HEK293 (cell line): ENCODE measurements around the gene PTCRA.

Experiments used
- CTCF ChIA-PET: fragments of 350-600 bp; formaldehyde crosslinking; extraction: SDS; loops from one replicate; lab custom pipeline; 2021; ENCODE audit warnings: antibody characterized with exemption; lab: Yijun Ruan, JAX
- POLR2A ChIA-PET: fragments of 300-600 bp; formaldehyde crosslinking; extraction: SDS; loops from one replicate; lab custom pipeline; 2020; ENCODE audit warnings: antibody characterized with exemption, inconsistent platforms; lab: Yijun Ruan, JAX
- H3K27ac ChIP-seq: fragments of 200-500 bp; sonication (Bioruptor generic); 2 replicates; pipeline ENCODE4 v1.5.1; 2014; ENCODE audit warnings: low read depth, low read length, control low read depth, inconsistent platforms; ENCODE audit errors: extremely low read depth
- H3K36me3 ChIP-seq, 2 experiments: fragments of 200-500 bp in 1 of 2; sonication (Bioruptor generic) in 1 of 2; 1 replicate in 1 of 2; 2 replicates in 1 of 2; pipeline ENCODE4 v1.5.1; 2014 to 2017; ENCODE audit warnings: inconsistent platforms in 2 of 2, low read length in 2 of 2; ENCODE audit not compliant: control insufficient read depth in 2 of 2, insufficient read depth in 1 of 2
- H3K4me1 ChIP-seq: fragments of 200-500 bp; sonication (Bioruptor generic); 2 replicates; pipeline ENCODE4 v1.5.1; 2014; ENCODE audit warnings: mild to moderate bottlenecking, low read length, inconsistent platforms; ENCODE audit not compliant: control insufficient read depth, insufficient read depth
- H3K4me3 ChIP-seq: 2 replicates; pipeline ENCODE4 v1.5.1; 2011; ENCODE audit warnings: low read depth, mild to moderate bottlenecking, control low read depth, low read length, moderate library complexity
- H3K9me3 ChIP-seq: fragments of 200-500 bp; sonication (Bioruptor generic); 2 replicates; pipeline ENCODE4 v1.5.1; 2014; ENCODE audit warnings: low read depth, low read length, inconsistent platforms; ENCODE audit not compliant: control insufficient read depth, insufficient read depth
- GLI4 ChIP-seq: fragments of 450-650 bp; formaldehyde crosslinking; IDR thresholded peaks from 2 replicates; pipeline ENCODE4 v1.5.1; 2016; ENCODE audit warnings: missing biosample characterization, missing genetic modification characterization
- GLIS1 ChIP-seq: fragments of 450-650 bp; formaldehyde crosslinking; IDR thresholded peaks from 2 replicates; pipeline ENCODE4 v1.5.1; 2016; ENCODE audit warnings: missing biosample characterization, missing genetic modification characterization
- KLF16 ChIP-seq: fragments of 450-650 bp; formaldehyde crosslinking; IDR thresholded peaks from 2 replicates; pipeline ENCODE4 v1.5.1; 2017; ENCODE audit warnings: missing biosample characterization, missing genetic modification characterization
- KLF17 ChIP-seq: fragments of 450-650 bp; formaldehyde crosslinking; IDR thresholded peaks from 2 replicates; pipeline ENCODE4 v1.5.1; 2016; ENCODE audit warnings: missing biosample characterization, missing genetic modification characterization
- MYNN ChIP-seq: fragments of 450-650 bp; formaldehyde crosslinking; IDR thresholded peaks from 2 replicates; pipeline ENCODE4 v1.5.1; 2016; ENCODE audit warnings: missing biosample characterization, missing genetic modification characterization, borderline replicate concordance
- SETDB1 ChIP-seq: IDR thresholded peaks from one replicate; pipeline ENCODE4 v1.6.1; 2017; ENCODE audit warnings: mild to moderate bottlenecking, low read length, moderate library complexity, mixed read lengths; ENCODE audit not compliant: insufficient read length
- ZBTB11 ChIP-seq: fragments of 450-650 bp; formaldehyde crosslinking; conservative IDR thresholded peaks from 2 replicates; pipeline ENCODE4 v1.5.1; 2016; ENCODE audit warnings: low read depth, missing biosample characterization, missing genetic modification characterization
- ZBTB21 ChIP-seq: fragments of 450-650 bp; formaldehyde crosslinking; IDR thresholded peaks from 2 replicates; pipeline ENCODE4 v1.5.1; 2017; ENCODE audit warnings: missing biosample characterization, missing genetic modification characterization
- ZBTB48 ChIP-seq: fragments of 450-650 bp; formaldehyde crosslinking; IDR thresholded peaks from 2 replicates; pipeline ENCODE4 v1.5.1; 2016; ENCODE audit warnings: missing biosample characterization, missing genetic modification characterization
- ZNF133 ChIP-seq: fragments of 450-650 bp; formaldehyde crosslinking; IDR thresholded peaks from 2 replicates; pipeline ENCODE4 v1.5.1; 2016; ENCODE audit warnings: missing biosample characterization, missing genetic modification characterization
- ZNF157 ChIP-seq: fragments of 450-650 bp; formaldehyde crosslinking; IDR thresholded peaks from 2 replicates; pipeline ENCODE4 v1.5.1; 2016; ENCODE audit warnings: missing biosample characterization, missing genetic modification characterization
- ZNF18 ChIP-seq: fragments of 450-650 bp; formaldehyde crosslinking; IDR thresholded peaks from 2 replicates; pipeline ENCODE4 v1.5.1; 2016; ENCODE audit warnings: missing biosample characterization, missing genetic modification characterization
- ZNF24 ChIP-seq: fragments of 450-650 bp; formaldehyde crosslinking; IDR thresholded peaks from 2 replicates; pipeline ENCODE4 v1.5.1; 2016; ENCODE audit warnings: missing biosample characterization, missing genetic modification characterization
- ZNF266 ChIP-seq: fragments of 450-650 bp; formaldehyde crosslinking; IDR thresholded peaks from 2 replicates; pipeline ENCODE4 v1.5.1; 2016; ENCODE audit warnings: missing biosample characterization, missing genetic modification characterization, low read depth
- ZNF280C ChIP-seq: fragments of 450-650 bp; formaldehyde crosslinking; IDR thresholded peaks from 2 replicates; pipeline ENCODE4 v1.5.1; 2016; ENCODE audit warnings: missing biosample characterization, missing genetic modification characterization
- ZNF302 ChIP-seq: fragments of 450-650 bp; formaldehyde crosslinking; IDR thresholded peaks from 2 replicates; pipeline ENCODE4 v1.5.1; 2016; ENCODE audit warnings: missing biosample characterization, missing genetic modification characterization, low read depth
- ZNF404 ChIP-seq: fragments of 450-650 bp; formaldehyde crosslinking; IDR thresholded peaks from 2 replicates; pipeline ENCODE4 v1.5.1; 2017; ENCODE audit warnings: missing biosample characterization, missing genetic modification characterization
- ZNF473 ChIP-seq: fragments of 450-650 bp; formaldehyde crosslinking; IDR thresholded peaks from 2 replicates; pipeline ENCODE4 v1.5.1; 2017; ENCODE audit warnings: missing biosample characterization, missing genetic modification characterization
- ZNF488 ChIP-seq: fragments of 450-650 bp; formaldehyde crosslinking; IDR thresholded peaks from 2 replicates; pipeline ENCODE4 v1.5.1; 2016; ENCODE audit warnings: missing biosample characterization, missing genetic modification characterization
- ZNF510 ChIP-seq: fragments of 450-650 bp; formaldehyde crosslinking; IDR thresholded peaks from 2 replicates; pipeline ENCODE4 v1.5.1; 2018; ENCODE audit warnings: mild to moderate bottlenecking, missing genetic modification characterization, missing biosample characterization; ENCODE audit not compliant: insufficient replicate concordance
- ZNF610 ChIP-seq: fragments of 450-650 bp; formaldehyde crosslinking; IDR thresholded peaks from 2 replicates; pipeline ENCODE4 v1.5.1; 2016; ENCODE audit warnings: missing biosample characterization, missing genetic modification characterization, borderline replicate concordance
- ZNF704 ChIP-seq: fragments of 450-650 bp; formaldehyde crosslinking; IDR thresholded peaks from 2 replicates; pipeline ENCODE4 v1.5.1; 2016; ENCODE audit warnings: missing biosample characterization, missing genetic modification characterization
- ZNF768 ChIP-seq: fragments of 450-650 bp; formaldehyde crosslinking; IDR thresholded peaks from 2 replicates; pipeline ENCODE4 v1.5.1; 2018; ENCODE audit warnings: missing biosample characterization, mild to moderate bottlenecking, missing genetic modification characterization

PTCRA gene

GRCh38 chr6:42966571-42966970 is 50.7 kb downstream of the PTCRA start:
- no peak overlapping the region for H3K4me3 ChIP-seq
- peaks cover 0 to 55% of the 10 kb centered on the region in 2 experiments; a peak in 2 of 3 replicates for H3K36me3 ChIP-seq
- ChIA-PET CTCF (interaction anchor here (1.5 kb wide), 1 partner anchor 177 kb away, joined by 4 read pairs; no protein-coding TSS in a partner anchor), POLR2A (interaction anchor here (0.6 to 2.8 kb wide), 5 partner anchors 9 to 37 kb away, joined by 3 to 11 read pairs (median 8); partner anchors contain the start of genes CNPY3, PEX6 and PPP2R5D)
- TF ChIP-seq ZNF157 (tag by site-specific recombination) (no peak), ZNF266 (tag by site-specific recombination) (no peak), ZBTB48 (tag by site-specific recombination) (0 out of 2 replicates have a peak, but pooled peaks have one; percentile 36), ZNF488 (tag by site-specific recombination) (no peak), ZNF510 (tag by site-specific recombination) (no peak), ZNF404 (no peak)
- no peaks in the 10 kb centered on the region for H3K9me3 ChIP-seq
- H3K27ac ChIP-seq: no peak overlapping the region
- H3K4me1 ChIP-seq: no peaks in the 10 kb centered on the region

- ChIA-PET CTCF (interaction anchor here (0.6 to 0.8 kb wide), 2 partner anchors 11 to 1325 kb away, joined by 3 read pairs; no protein-coding TSS in a partner anchor), POLR2A (no interaction called here)
- H3K36me3 ChIP-seq: peaks cover 0 to 51% of the 10 kb centered on the region in 2 experiments; a peak in 2 of 3 replicates
- H3K27ac ChIP-seq: no peak overlapping the region
- H3K9me3 ChIP-seq: no peaks in the 10 kb centered on the region
- H3K4me3 ChIP-seq: no peak overlapping the region
- no peaks in the 10 kb centered on the region for H3K4me1 ChIP-seq
- TF ChIP-seq ZNF18 (tag by site-specific recombination) (no peak), ZNF473 (tag by site-specific recombination) (no peak), SETDB1 (no peak), ZNF610 (no peak), ZNF24 (tag by site-specific recombination) (no peak), KLF17 (tag by site-specific recombination) (no peak), ZNF133 (tag by site-specific recombination) (no peak), ZNF280C (tag by site-specific recombination) (no peak), ZBTB21 (no peak), GLI4 (tag by site-specific recombination) (no peak), ZNF704 (tag by site-specific recombination) (no peak), KLF16 (tag by site-specific recombination) (no peak), ZBTB11 (no peak), GLIS1 (tag by site-specific recombination) (no peak), MYNN (no peak), ZNF768 (tag by site-specific recombination) (no peak), ZNF302 (tag by site-specific recombination) (no peak)
These were observed 51.4 kb downstream of the PTCRA start for GRCh38 chr6:42967228-42967627.
